ENCODE measurements around the gene SUPV3L1. TPM values are rescaled to one million over a fixed set of nuclear protein-coding genes. Genes with fewer than 3 reads are reported as not detected.

Gene SUPV3L1
- total RNA-seq, 2 experiments from 2014 or later, result 45.0 to 47.6 TPM

DNA sequence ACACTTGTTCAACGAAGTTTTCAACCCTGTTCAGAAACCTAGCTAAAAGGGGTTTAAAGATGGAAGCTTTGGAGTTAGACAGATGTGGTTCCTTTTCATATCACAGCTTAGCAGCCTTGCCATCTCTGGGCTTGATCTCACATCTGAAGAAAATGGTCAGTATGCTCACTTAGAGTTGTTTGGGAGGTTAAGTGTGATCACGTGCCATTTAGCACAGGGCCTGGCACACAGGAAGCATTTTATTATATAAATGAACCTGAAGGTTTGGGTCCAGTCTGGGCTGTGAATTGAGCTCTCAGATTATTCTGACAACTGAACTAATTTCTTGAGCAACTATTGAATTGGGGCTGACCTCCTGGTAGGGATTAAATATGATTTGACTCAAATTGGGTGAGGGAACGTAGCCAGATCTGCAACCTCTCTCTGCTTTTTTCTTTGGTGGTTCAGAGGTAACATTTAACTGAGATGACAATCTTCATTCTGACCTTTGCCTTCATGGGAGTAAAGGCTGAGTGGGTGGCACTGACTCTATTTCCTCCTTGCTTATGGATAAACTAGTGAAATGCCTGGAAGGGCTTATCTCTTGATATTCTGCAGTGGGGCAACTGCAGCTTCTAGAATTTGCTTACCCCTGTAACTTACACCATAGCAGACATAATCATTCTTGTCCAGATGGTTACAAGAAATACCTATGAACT lies 29.9 kb downstream of the SUPV3L1 start:
- Mint-ChIP-seq H3K9me3 (no peaks in the 10 kb centered on the region), H3K27ac (no peak overlapping the region), H3K4me3 (no peak overlapping the region), H3K36me3 (peaks cover 27% of the 10 kb centered on the region), H3K27me3 (no peaks in the 10 kb centered on the region), H3K4me1 (ENCODE audit: low read depth) (peaks cover 29% of the 10 kb centered on the region)
- ChIA-PET POLR2A (no interaction called here), CTCF (no interaction called here)
- intact Hi-C loops (cut with micrococcal nuclease), result no loop called here
- DNase-seq, result no peak

GRCh38 chr10:69211104-69211503 lies 31.1 kb downstream of the SUPV3L1 start:
- CTCF ChIA-PET, result no interaction called here
- Mint-ChIP-seq H3K27me3 (no peaks in the 10 kb centered on the region), H3K27ac (no peak overlapping the region), H3K4me3 (no peak overlapping the region), H3K36me3 (peaks cover 21% of the 10 kb centered on the region), H3K9me3 (no peaks in the 10 kb centered on the region), H3K4me1 (ENCODE audit: low read depth) (peaks cover 35% of the 10 kb centered on the region)
- DNase-seq, result no peak
- POLR2A ChIA-PET, result no interaction called here
- intact Hi-C loops (cut with micrococcal nuclease), result no loop called here

- H3K36me3 Mint-ChIP-seq, result peaks cover 17% of the 10 kb centered on the region
- H3K4me1 Mint-ChIP-seq (ENCODE audit: low read depth), result peaks cover 35% of the 10 kb centered on the region
- H3K27me3 Mint-ChIP-seq, result no peaks in the 10 kb centered on the region
- POLR2A ChIA-PET, result no interaction called here
- H3K27ac Mint-ChIP-seq, result no peak overlapping the region
- intact Hi-C loops (cut with micrococcal nuclease), result no loop called here
- no peak for DNase-seq
- CTCF ChIA-PET, result no interaction called here
- H3K4me3 Mint-ChIP-seq, result no peak overlapping the region
- H3K9me3 Mint-ChIP-seq, result no peaks in the 10 kb centered on the region
These were observed 31.5 kb downstream of the SUPV3L1 start for GRCh38 chr10:69211524-69211923.

- Mint-ChIP-seq H3K27me3 (no peaks in the 10 kb centered on the region), H3K27ac (peak overlapping the region; percentile 20), H3K36me3 (peaks cover 3% of the 10 kb centered on the region), H3K4me3 (no peak overlapping the region), H3K9me3 (no peaks in the 10 kb centered on the region), H3K4me1 (ENCODE audit: low read depth) (peaks cover 39% of the 10 kb centered on the region)
- ChIA-PET CTCF (interaction anchor here (0.6 to 1.3 kb wide), 3 partner anchors 15 to 177 kb away, joined by 3 read pairs; no protein-coding TSS in a partner anchor), POLR2A (interaction anchor here (0.6 to 3.2 kb wide), 3 partner anchors 8 to 257 kb away, joined by 3 to 14 read pairs (median 4); partner anchors contain the start of gene DDX21)
- DNase-seq, result no peak
- intact Hi-C loops (cut with micrococcal nuclease), result loop anchor here (1.0 to 2.0 kb wide), 5 partner anchors 9 to 217 kb away; partner anchors contain the start of gene VPS26A
These were observed 33.7 kb downstream of the SUPV3L1 start for GRCh38 chr10:69213591-69214311.

DNA sequence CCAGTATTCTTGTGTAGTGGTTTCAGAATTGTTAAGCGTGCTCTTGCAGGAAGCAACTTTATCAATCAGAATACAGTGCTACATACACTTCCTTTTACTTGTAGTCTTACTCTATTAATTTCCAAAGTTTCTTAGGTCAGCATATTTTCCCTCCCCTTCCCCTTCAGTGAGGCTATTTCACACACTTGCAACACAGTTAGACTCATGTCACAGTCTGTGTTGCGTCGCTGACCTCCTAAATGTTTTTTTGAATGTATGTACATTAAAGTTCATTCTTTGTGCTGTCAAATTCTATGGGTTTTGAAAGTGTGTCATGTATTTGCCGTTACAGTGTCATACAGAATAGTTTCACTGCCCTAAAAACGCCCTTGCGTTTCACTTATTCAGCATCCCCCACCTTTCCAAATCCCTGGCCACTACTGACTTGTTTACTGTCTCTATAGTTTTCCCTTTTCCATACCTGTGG lies 34.7 kb downstream of the SUPV3L1 start:
- intact Hi-C loops (cut with micrococcal nuclease), result loop anchor here (1.0 to 2.0 kb wide), 7 partner anchors 8 to 218 kb away; partner anchors contain the start of genes SUPV3L1 and VPS26A
- ChIA-PET POLR2A (interaction anchor here (0.7 to 3.2 kb wide), 7 partner anchors 9 to 259 kb away, joined by 3 to 14 read pairs (median 4); partner anchors contain the start of gene DDX21), CTCF (interaction anchor here (0.8 to 1.4 kb wide), 5 partner anchors 10 to 209 kb away, joined by 3 to 5 read pairs (median 4); no protein-coding TSS in a partner anchor)
- Mint-ChIP-seq H3K4me1 (ENCODE audit: low read depth) (peaks cover 39% of the 10 kb centered on the region), H3K27ac (peak overlapping the region; percentile 84), H3K27me3 (no peaks in the 10 kb centered on the region), H3K36me3 (no peaks in the 10 kb centered on the region), H3K4me3 (peak overlapping the region; percentile 68), H3K9me3 (no peaks in the 10 kb centered on the region)
- peak; percentile 25 for DNase-seq

DNA sequence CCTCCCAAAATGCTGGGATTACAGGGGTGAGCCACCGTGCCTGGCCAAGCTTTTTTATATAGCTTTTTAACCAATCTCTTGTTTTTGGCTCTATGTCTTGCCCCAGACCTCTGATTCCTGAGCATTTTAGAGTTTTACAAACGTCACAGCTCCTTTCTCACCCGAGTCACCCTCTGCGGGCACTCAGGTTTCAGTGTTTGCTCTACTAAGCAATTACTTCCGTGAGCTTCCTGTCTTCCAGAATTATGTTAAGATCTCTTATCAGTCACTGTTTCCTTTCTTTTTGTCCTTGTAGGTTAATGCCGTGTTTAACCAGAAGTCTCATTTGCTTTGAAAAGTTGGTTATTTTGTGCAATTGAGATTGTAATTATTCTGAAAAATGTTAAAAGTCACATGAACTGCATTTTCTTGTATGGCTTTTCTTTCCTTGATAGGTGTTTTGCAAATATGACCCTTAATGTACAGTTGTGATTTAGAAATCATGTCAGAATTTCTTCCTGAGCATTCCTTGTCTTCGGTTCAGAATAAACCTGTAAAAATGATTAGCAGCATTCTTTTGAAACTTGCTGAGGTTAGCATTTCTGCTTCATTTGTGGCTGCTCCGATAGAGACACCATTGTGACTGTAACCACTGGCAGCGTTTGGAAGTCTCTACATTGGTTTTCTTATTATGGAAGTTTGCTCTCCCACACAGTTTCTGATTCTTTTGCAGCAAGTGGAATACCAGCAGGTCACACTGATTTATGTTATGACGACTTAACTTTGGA lies 35.6 kb downstream of the SUPV3L1 start:
- intact Hi-C loops (cut with micrococcal nuclease), result loop anchor here (1.0 to 2.0 kb wide), 5 partner anchors 14 to 219 kb away; partner anchors contain the start of genes SUPV3L1 and VPS26A
- no peaks in the 10 kb centered on the region for H3K27me3 Mint-ChIP-seq
- H3K9me3 Mint-ChIP-seq, result no peaks in the 10 kb centered on the region
- peaks cover 35% of the 10 kb centered on the region for H3K4me1 Mint-ChIP-seq (ENCODE audit: low read depth)
- DNase-seq, result peak; percentile 73
- CTCF ChIA-PET, result interaction anchor here (0.8 to 1.4 kb wide), 4 partner anchors 11 to 210 kb away, joined by 3 to 5 read pairs (median 4); no protein-coding TSS in a partner anchor
- no peaks in the 10 kb centered on the region for H3K36me3 Mint-ChIP-seq
- peak overlapping the region; percentile 84 for H3K27ac Mint-ChIP-seq
- POLR2A ChIA-PET, result interaction anchor here (0.7 to 3.2 kb wide), 8 partner anchors 10 to 259 kb away, joined by 3 to 14 read pairs (median 4); partner anchors contain the start of gene DDX21
- peak overlapping the region; percentile 68 for H3K4me3 Mint-ChIP-seq

DNA sequence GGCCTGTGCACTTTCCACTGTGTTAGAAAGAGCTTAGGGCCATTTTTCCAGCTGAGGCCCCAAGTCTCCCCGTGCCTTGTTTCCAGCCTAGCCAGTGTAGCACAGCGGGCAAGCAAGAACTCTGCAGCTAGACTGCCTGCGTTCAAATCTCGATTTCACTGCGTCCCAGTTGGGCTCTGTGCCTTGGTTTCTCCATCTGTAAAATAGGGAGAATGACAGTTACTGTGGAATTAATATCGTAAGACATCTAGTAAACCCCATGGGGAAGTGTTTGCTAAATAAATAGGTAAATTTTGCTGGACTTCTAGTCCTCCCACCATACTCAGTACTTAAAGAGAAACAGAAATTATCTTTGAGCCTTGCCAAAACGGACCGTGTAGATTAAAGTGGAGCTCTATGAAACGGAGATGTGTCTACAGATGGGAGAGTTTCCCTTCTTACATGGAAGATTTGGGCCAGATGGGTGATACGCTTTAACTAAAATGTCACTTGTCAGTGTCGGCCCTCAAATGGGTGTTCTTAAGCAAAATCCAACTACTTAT lies 36.6 kb downstream of the SUPV3L1 start:
- intact Hi-C loops (cut with micrococcal nuclease), result no loop called here
- ChIA-PET POLR2A (interaction anchor here (1.0 to 3.2 kb wide), 2 partner anchors 11 to 13 kb away, joined by 3 to 14 read pairs; no protein-coding TSS in a partner anchor), CTCF (interaction anchor here (1.1 kb wide), 1 partner anchor 16 kb away, joined by 3 read pairs; no protein-coding TSS in a partner anchor)
- H3K4me3 Mint-ChIP-seq, result no peak overlapping the region
- DNase-seq, result no peak
- no peaks in the 10 kb centered on the region for H3K27me3 Mint-ChIP-seq
- H3K9me3 Mint-ChIP-seq, result no peaks in the 10 kb centered on the region
- H3K36me3 Mint-ChIP-seq, result no peaks in the 10 kb centered on the region
- no peak overlapping the region for H3K27ac Mint-ChIP-seq
- H3K4me1 Mint-ChIP-seq (ENCODE audit: low read depth), result peaks cover 43% of the 10 kb centered on the region

GRCh38 chr10:69217119-69217754 lies 37.2 kb downstream of the SUPV3L1 start:
- no peak for DNase-seq
- intact Hi-C loops (cut with micrococcal nuclease), result no loop called here
- ChIA-PET POLR2A (no interaction called here), CTCF (no interaction called here)
- H3K4me3 Mint-ChIP-seq, result no peak overlapping the region
- no peaks in the 10 kb centered on the region for H3K9me3 Mint-ChIP-seq
- no peaks in the 10 kb centered on the region for H3K36me3 Mint-ChIP-seq
- H3K27me3 Mint-ChIP-seq, result no peaks in the 10 kb centered on the region
- no peak overlapping the region for H3K27ac Mint-ChIP-seq
- peaks cover 49% of the 10 kb centered on the region for H3K4me1 Mint-ChIP-seq (ENCODE audit: low read depth)

DNA sequence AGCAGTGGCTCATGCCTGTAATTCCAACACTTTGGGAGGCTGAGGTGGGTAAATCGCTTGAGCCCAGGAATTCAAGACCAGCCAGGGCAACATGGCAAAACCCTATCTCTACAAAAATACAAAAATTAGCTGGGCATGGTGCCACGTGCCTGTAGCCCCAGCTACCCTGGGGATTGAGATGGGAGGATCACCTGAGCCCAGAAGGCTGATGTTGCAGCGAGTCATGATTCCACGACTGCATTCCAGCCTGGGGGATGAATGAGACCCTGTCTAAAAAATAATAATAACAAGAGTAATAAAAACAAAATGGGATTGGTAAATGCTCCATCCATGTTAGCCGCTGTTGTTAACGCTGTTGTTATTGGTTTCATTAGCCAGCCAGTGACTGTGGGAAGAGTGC lies 38.8 kb downstream of the SUPV3L1 start:
- no peak overlapping the region for H3K4me3 Mint-ChIP-seq
- no peak for DNase-seq
- H3K36me3 Mint-ChIP-seq, result no peaks in the 10 kb centered on the region
- H3K27me3 Mint-ChIP-seq, result no peaks in the 10 kb centered on the region
- ChIA-PET CTCF (interaction anchor here (2.0 kb wide), 1 partner anchor 10 kb away, joined by 4 read pairs; no protein-coding TSS in a partner anchor), POLR2A (no interaction called here)
- peaks cover 56% of the 10 kb centered on the region for H3K4me1 Mint-ChIP-seq (ENCODE audit: low read depth)
- H3K27ac Mint-ChIP-seq, result no peak overlapping the region
- intact Hi-C loops (cut with micrococcal nuclease), result no loop called here
- H3K9me3 Mint-ChIP-seq, result no peaks in the 10 kb centered on the region

- H3K36me3 Mint-ChIP-seq, result no peaks in the 10 kb centered on the region
- no peak within 1 kb of the TSS for H3K4me3 Mint-ChIP-seq
- DNase-seq, result no peak
- H3K27ac Mint-ChIP-seq, result peak within 1 kb of the TSS; percentile 36
- no peaks in the 10 kb centered on the region for H3K27me3 Mint-ChIP-seq
- intact Hi-C loops (cut with micrococcal nuclease), result loop anchor here (5.0 kb wide), 4 partner anchors 97 to 263 kb away; partner anchors contain the start of gene DDX21
- H3K4me1 Mint-ChIP-seq (ENCODE audit: low read depth), result peaks cover 52% of the 10 kb centered on the region
- POLR2A ChIA-PET, result no interaction called here
- H3K9me3 Mint-ChIP-seq, result no peaks in the 10 kb centered on the region
- CTCF ChIA-PET, result interaction anchor here (0.5 to 2.0 kb wide), 4 partner anchors 9 to 22 kb away, joined by 3 to 4 read pairs (median 3); no protein-coding TSS in a partner anchor
These were observed 40.0 kb downstream of the SUPV3L1 start, which contains the start of gene HKDC1 for GRCh38 chr10:69220041-69220451. HKDC1 (plus strand) TSS chr10:69220332; CDS start chr10:69220436, 104 bp downstream.
